Breast epithelium (tissue), 4 donors: ENCODE measurements around the gene PALM3. TPM values are rescaled to one million over a fixed set of nuclear protein-coding genes. Genes with fewer than 3 reads are reported as not detected.

Source experiments
- DNase-seq, 2 donors: peaks; one replicate each; pipeline ENCODE4 v3.0.0-alpha.2; 2019; ENCODE audit warnings: low spot score in 2 of 2
- H3K27ac ChIP-seq, 2 donors: fragments of 200-600 bp; sonication (generic) in 1 of 2; one replicate each; pipeline ENCODE4 v1.5.1; 2016 to 2019; ENCODE audit warnings: mild to moderate bottlenecking in 1 of 2
- H3K27me3 ChIP-seq, 2 donors: fragments of 200-600 bp; sonication (generic) in 1 of 2; one replicate each; pipeline versions ENCODE4 v1.5.1 to v1.6.0; 2017 to 2019; ENCODE audit warnings: control low read depth in 1 of 2, mild to moderate bottlenecking in 1 of 2
- H3K36me3 ChIP-seq: fragments of 200-600 bp; one replicate; pipeline ENCODE4 v1.5.1; 2019
- H3K4me1 ChIP-seq, 2 donors: fragments of 200-600 bp; sonication (generic); one replicate each; pipeline ENCODE4 v1.5.1; 2016 to 2019; ENCODE audit warnings: control low read depth in 1 of 2
- H3K4me3 ChIP-seq, 3 donors: fragments of 200-600 bp; sonication (generic); 1 replicate in 2 of 3; 2 replicates in 1 of 3; pipeline ENCODE4 v1.5.1; 2016 to 2019; ENCODE audit warnings: mild to moderate bottlenecking in 3 of 3, moderate library complexity in 2 of 3
- H3K9me3 ChIP-seq, 2 donors: fragments of 200-600 bp; sonication (generic) in 1 of 2; one replicate each; pipeline ENCODE4 v1.5.1; 2016 to 2019; ENCODE audit warnings: control low read depth in 1 of 2
- POLR2A ChIP-seq: fragments of 450-650 bp; IDR thresholded peaks from one replicate; pipeline ENCODE4 v1.6.1; 2016; ENCODE audit warnings: antibody characterized with exemption, mild to moderate bottlenecking, moderate library complexity
- POLR2AphosphoS5 ChIP-seq, 3 donors: sonication (generic); formaldehyde crosslinking; IDR thresholded peaks; one replicate each; pipeline ENCODE4 v1.6.1; 2017; ENCODE audit warnings: antibody characterized with exemption in 3 of 3
- intact Hi-C: fragments of 100-400 bp; cut with DNase I; formaldehyde crosslinking; loops from one replicate; pipeline ENCODE4 v1.15.1; 2023; ENCODE audit warnings: low total_unique reads
- total RNA-seq, 3 donors: library from RNA; depleted of rRNA; stranded (reverse); fragments of >200 nt; gene quantifications; one replicate each; pipeline ENCODE4 v1.1.0, GENCODE V29; 2016
- TF ChIP-seq, protein P1 (sequence below), 3 donors: fragments of 450-650 bp; IDR thresholded peaks; one replicate each; pipeline ENCODE4 v1.5.1; 2016 to 2017; ENCODE audit warnings: antibody characterized with exemption in 3 of 3, mild to moderate bottlenecking in 3 of 3, moderate library complexity in 3 of 3

PALM3 gene
- total RNA-seq, 3 donors from 2014 or later = 2.5 to 3.9 TPM; not detected in 1

DNA sequence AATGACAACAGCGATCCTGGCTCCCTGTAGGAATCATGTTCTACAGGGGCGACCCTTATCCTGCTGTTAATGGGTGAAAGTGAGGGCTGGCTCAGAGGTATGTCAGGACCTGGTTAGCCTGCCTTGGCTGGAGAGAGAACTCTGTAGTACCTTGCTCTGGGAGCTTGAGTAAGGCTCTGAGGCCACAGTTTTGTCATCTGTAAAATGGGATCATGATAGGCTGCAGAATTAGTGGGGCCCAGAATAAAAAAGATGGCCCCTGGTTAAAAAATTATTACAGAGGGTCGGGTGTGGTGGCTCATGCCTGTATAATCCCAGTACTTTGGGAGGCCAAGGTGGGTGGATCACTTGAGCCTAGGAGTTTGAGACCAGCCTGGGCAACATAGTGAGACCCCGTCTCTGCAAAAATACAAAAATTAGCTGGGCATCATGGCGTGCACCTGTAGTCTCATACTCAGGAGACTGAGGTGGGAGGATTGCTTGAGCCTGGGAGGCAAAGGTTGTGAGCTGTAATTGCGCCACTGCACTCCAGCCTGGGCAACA, 39.2 kb upstream of the PALM3 start:
- no peaks in the 10 kb centered on the region for H3K27me3 ChIP-seq
- H3K4me3 ChIP-seq = no peak overlapping the region
- H3K27ac ChIP-seq = no peak overlapping the region
- H3K36me3 ChIP-seq = no peaks in the 10 kb centered on the region
- H3K4me1 ChIP-seq = no peaks in the 10 kb centered on the region
- intact Hi-C loops = no loop called here
- TF ChIP-seq POLR2A = no peak
- TF ChIP-seq, protein P1, sequence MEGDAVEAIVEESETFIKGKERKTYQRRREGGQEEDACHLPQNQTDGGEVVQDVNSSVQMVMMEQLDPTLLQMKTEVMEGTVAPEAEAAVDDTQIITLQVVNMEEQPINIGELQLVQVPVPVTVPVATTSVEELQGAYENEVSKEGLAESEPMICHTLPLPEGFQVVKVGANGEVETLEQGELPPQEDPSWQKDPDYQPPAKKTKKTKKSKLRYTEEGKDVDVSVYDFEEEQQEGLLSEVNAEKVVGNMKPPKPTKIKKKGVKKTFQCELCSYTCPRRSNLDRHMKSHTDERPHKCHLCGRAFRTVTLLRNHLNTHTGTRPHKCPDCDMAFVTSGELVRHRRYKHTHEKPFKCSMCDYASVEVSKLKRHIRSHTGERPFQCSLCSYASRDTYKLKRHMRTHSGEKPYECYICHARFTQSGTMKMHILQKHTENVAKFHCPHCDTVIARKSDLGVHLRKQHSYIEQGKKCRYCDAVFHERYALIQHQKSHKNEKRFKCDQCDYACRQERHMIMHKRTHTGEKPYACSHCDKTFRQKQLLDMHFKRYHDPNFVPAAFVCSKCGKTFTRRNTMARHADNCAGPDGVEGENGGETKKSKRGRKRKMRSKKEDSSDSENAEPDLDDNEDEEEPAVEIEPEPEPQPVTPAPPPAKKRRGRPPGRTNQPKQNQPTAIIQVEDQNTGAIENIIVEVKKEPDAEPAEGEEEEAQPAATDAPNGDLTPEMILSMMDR (IDR thresholded peaks at IDR 0.05) = no peak
- DNase-seq = no peak
- no peaks in the 10 kb centered on the region for H3K9me3 ChIP-seq

GRCh38 chr19:14097532-14098151, 35.8 kb upstream of the PALM3 start:
- Histone ChIP-seq H3K27me3 (no peaks in the 10 kb centered on the region), H3K36me3 (no peaks in the 10 kb centered on the region), H3K4me1 (no peaks in the 10 kb centered on the region), H3K4me3 (no peak overlapping the region), H3K9me3 (peaks cover 8 to 11% of the 10 kb centered on the region in 2 donors), H3K27ac (no peak overlapping the region)
- TF ChIP-seq POLR2A = no peak
- TF ChIP-seq, protein P1 (IDR thresholded peaks at IDR 0.05) = no peak
- DNase-seq = no peak
- intact Hi-C loops = no loop called here

DNA sequence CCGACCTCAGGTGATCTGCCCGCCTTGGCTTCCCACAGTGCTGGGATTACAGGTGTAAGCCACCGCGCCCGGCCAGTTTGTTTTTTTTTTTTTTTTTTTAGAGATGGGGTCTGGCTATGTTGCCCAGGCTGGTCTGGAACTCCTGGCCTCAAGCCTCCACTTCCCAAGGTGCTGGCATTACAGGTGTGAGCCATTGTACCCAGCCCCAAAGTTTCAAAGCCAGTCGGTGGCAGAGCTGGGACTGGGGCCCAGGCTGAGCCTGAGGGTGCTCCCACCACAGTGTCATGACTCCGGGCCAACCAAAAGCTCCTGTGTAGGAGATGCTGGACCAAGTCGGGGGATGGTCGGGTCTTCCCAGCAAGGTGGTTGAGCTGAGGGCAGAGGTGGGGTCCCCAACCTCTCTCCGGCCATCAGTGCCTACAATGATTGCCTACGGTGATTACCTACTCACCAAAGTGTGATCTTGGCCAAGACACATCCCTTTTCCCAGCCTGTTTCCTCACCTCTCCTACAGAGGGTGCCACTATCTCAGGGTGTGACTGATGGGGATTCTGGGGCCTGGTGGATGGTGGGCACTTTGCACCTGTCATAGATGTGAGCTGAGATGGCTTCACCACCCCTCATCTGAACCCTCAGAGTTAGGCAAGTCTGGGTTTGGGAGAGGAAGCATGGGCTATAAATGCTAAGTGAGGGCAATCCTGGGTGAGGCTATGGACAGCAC, 34.6 kb upstream of the PALM3 start:
- H3K9me3 ChIP-seq = peaks cover 8 to 11% of the 10 kb centered on the region in 2 donors
- no peak overlapping the region for H3K4me3 ChIP-seq
- no peak overlapping the region for H3K27ac ChIP-seq
- H3K27me3 ChIP-seq = no peaks in the 10 kb centered on the region
- no peak for DNase-seq
- TF ChIP-seq POLR2AphosphoS5 (IDR thresholded peaks at IDR 0.05) (no peak), POLR2A (no peak)
- TF ChIP-seq, protein P1 (IDR thresholded peaks at IDR 0.05) = no peak
- intact Hi-C loops = no loop called here
- H3K36me3 ChIP-seq = no peaks in the 10 kb centered on the region
- no peaks in the 10 kb centered on the region for H3K4me1 ChIP-seq

DNA sequence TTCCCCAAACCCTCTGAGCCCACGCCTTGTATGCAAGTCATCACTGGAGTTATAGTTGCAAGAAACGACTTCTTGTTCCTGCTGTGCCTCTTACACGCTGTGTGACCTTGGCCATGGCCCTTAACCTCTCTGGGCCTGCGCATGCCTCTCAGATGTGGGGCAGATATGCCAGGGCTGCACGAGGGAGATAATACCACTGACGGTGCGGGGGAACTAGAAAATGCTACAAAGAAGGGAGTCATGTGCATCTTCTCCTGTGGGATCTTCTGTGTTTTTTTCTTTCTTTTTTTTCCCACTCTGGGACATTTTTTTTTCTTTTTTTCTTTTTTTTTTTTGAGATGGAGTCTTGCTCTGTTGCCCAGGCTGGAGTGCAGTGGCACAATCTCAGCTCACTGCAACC, 33.0 kb upstream of the PALM3 start:
- Histone ChIP-seq H3K4me1 (no peaks in the 10 kb centered on the region), H3K36me3 (no peaks in the 10 kb centered on the region)
- intact Hi-C loops = no loop called here

More for the DNA sequence above, 33.0 kb upstream of the PALM3 start:
- Histone ChIP-seq H3K9me3 (peaks cover 8 to 11% of the 10 kb centered on the region in 2 donors), H3K27ac (no peak overlapping the region), H3K27me3 (no peaks in the 10 kb centered on the region), H3K4me3 (no peak overlapping the region)
- TF ChIP-seq POLR2AphosphoS5 (IDR thresholded peaks at IDR 0.05) (no peak), POLR2A (no peak)
- TF ChIP-seq, protein P1 (IDR thresholded peaks at IDR 0.05) = no peak
- no peak for DNase-seq
